Fibroblast of skin of left biceps (primary cell): ENCODE measurements around the gene MIGA2.
A peak's percentile ranks its signal among the peaks of the same experiment; 100 is the strongest.
"Not testable (repeated sequence)": the region's sequence is repeated elsewhere in the genome, so short reads cannot be mapped to it uniquely, and the experiment has no call there.

Experiments
- DNase-seq, 2 experiments: peaks; one replicate each; pipeline ENCODE4 v3.0.0-alpha.2; 2013; ENCODE audit warnings: low read depth in 2 of 2

The MIGA2 gene

DNA sequence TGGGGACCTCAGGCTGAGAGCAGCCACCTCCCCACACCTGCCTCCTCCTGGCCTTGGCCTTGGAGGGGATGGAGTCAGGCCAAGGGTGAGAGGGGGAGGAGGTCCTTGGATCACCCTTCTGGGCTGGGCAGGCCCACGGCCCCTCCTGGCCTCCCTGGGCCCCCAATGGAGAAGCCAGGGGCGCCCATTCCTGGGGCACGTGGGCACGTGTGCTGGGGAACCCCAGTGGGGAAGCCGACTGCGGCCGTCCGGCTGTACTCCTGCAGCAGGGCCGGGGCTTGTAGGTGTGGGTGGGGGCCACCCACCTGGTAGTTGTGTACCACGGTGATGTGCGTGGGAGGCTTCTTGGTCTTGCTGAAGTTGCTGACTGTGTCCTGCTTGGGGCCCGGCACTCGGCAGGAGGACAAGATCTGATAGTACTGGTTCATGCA is 65.7 kb downstream of the MIGA2 start:
- DNase-seq = no peak

DNA sequence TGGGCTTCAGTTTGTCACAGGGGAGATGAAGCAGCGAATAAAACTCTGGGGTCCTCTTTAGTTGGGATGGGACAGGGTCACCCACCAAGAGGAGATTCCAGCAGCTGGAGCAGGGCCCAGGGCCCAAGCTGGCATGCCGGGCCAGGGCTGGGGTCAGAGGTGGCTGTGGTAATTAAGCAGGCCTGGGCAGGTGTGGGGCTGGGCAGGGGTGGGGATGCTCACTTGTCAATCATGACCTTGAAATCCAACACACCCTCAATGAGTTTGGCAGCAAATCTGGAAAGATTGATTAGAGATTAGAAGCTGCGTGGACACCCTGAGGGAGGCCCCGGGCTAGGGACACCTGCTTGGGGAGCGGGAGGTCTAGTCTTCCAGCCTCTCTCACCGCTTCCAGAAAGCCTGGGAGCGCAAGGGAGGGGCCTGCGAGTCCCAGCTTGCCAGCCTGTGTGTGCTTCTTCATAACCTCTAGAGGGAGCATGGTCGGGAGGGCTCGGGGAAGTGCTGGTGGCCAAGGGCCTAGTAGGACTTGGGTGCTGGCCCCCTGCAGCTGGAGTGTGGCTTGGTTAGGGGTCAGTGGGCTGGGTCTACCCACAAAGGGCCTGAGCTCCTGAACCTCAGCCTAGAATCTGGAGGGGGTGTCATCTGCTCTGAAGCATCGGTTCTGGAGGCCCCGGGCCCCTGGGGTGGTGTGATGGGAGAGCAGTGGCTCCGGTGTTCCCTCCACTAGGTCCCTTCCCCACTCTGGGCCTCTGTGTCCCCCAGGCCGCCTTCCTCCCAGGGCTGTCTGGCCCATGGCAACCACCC is 66.6 kb downstream of the MIGA2 start:
- DNase-seq = no peak

DNA sequence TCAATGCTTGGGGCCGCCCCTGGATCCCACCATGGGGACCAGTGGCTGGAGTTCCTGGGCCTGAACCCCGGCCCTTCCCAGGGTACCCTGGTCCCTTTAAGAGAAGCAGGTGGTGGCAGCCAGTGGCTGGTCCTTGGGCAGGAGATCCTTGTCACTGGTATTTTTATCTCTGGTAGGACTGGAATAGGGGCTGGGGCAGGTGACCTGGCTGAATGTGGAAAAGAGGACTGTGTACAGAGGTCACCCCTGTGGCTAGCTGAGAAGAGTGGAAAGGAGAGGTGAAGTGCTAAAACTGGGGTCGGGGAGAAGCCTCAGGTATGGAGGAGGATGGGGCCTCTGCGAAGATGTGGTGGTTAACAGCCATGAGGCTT is 67.2 kb downstream of the MIGA2 start:
- DNase-seq = no peak

DNA sequence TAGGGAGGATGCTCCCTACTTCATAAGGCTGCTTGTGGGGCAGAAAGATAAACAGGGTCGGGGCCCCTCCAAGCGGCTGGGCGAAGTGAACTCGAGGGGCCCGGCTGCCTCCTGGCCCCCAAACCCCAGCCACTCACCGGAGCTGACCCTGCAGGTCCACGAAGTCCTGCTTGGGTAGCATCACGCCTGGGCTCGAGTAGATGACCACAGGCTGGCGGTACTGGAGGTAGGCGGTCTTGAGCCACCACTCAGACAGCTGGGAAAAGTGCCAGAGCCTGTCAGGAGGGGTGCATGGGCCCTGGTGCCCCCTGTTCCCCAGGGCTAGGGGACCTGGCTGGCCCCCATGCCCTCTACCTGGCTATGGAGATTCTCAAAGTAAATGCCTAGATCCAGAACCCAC is 67.6 kb downstream of the MIGA2 start:
- no peak for DNase-seq

DNA sequence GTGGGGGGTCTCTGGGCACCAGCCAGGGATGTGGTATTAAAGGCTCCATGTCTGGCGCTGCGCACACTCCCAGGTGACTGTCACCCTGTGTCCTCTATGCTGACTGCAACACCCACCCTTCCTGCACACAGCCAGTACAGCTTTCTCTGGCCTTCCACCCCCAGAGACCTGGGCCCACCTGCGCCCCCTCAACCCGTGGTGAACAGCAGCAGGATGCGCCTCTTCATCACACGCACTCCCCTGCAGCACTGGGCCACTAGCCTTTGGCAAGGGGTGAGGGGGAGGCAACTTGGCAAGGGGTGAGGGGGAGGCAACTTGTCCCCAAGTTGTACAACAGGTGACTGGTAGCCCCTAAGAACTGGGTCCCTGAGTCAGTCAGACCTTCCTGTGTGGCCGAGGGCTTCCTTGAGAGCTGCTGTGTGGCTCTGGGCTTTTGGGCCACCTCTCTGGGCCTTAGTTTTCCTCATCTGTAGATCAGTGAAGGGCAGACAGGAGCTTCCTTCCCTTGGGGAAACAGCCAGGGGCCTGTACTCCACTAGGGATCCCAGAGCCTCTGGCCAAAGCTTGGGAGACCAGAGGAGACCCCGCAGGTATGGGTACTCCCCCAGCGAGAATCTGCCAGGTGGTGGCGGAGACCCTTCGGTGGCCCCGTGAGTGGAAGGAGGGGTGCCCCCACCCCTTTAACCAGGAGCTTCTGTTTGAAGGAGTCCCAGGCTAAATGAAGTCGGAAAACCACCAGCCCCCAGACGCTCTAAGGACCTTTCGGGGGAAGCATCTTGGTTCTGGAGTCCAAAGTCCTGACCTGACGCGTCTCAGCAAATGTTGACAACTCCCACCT is 69.7 kb downstream of the MIGA2 start:
- DNase-seq = no peak

DNA sequence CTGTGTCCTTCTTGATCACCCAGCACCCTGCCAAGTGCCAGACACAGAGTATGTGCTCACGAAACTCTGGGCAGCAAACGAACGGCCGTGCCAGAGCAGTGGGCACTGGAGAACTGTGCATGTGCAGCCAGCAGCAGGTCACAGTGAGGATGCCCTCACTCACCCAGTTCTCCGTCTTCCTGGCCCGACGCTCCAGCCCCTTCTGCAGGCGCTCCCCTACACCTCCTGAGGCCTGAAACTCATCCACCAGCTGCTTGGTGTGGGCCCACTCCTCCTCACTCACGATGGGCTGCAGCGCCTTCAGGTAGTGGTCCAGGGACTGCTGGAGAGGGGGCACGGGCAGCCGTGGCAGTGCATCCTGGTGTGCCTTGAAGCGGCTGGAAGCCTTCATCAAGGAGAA is 71.2 kb downstream of the MIGA2 start:
- no peak for DNase-seq

DNA sequence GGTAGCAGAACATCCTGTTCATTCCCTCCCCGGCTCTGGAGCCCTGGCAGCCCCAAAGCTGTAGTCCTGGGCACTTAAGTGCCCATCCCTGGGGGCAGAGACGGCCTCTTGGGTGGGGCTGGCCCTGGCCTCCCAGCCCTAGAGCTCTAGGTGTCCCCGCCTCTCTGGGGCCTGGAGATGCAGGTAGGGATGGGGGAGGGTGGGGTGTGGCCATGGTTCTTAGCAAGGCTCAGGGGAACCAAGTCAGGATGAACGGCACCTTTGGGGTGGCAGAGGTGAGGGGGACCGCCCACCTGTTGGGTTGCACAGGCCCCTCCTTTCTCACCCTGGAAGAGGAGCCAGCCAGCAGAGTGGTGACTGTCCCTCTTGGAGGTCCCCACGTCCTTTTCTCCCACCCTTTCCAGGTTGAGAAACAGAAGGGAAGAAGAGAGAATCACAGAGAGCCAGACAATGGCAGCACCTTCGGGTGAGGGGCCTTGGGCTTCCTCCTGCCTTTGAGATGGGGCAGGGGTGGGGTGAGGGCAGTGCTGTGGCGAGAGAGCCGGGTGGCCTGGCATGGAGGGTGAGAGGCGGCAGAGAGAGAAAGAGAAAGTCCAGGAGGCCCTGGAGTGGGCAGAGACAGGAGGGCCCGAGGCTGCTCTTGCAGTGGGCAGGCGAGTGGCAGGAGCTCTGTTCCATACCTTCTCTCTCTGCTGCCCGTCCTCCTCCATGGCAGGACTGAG is 71.8 kb downstream of the MIGA2 start:
- DNase-seq = no peak

DNA sequence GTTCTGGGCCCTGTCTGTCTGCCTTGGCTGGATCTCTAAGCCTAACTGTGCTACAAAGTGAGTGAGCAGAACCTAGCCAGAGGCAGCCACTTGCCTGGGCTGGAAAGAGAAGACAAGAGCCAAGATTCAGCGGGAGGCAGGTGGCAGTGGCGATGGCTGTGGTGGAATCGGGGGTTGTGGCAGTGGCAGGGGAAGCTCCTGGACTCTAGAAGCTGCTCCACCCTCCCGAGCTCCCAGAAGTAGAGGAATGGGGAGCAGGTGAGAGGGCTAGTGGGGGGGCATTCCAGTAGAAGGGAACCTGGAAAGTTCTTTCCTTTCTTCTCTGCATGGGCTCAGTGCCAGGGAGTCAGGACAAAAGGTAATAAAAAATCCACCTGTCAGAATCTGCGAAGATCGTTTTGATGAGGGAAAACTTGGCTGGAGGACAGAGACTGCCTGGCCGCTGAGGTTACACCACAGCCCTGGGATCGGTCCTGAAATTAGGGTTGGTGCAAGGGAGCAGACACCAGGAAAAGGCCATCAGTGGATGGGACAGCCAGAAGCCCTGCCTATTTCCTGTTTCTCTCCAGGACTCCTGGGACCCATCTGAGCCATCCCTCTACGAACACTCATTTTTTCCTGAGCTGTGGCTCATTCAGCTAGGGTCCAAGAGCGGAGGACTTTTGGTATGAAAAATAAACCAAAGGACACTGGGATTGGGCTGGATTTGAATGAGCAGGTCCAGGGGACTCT is 72.5 kb downstream of the MIGA2 start:
- DNase-seq = no peak

DNA sequence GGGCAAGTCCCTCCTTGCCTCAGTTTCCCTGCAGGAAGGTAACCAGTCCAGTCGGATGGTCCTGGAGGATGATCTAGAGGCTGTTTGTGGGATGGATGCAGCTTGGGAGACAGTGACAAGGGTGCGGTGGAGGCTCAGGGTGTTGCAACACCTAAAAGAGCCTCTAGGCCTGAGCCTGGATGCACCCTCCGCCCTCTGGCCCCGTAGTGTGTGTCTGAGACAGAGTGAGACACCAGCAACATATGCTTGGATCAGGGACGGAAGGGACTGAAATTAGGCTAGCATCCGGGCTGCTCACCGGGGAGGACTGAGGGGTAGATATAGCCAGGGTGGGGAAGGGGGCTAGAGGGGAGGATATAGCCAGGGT is 73.1 kb downstream of the MIGA2 start:
- DNase-seq = no peak

DNA sequence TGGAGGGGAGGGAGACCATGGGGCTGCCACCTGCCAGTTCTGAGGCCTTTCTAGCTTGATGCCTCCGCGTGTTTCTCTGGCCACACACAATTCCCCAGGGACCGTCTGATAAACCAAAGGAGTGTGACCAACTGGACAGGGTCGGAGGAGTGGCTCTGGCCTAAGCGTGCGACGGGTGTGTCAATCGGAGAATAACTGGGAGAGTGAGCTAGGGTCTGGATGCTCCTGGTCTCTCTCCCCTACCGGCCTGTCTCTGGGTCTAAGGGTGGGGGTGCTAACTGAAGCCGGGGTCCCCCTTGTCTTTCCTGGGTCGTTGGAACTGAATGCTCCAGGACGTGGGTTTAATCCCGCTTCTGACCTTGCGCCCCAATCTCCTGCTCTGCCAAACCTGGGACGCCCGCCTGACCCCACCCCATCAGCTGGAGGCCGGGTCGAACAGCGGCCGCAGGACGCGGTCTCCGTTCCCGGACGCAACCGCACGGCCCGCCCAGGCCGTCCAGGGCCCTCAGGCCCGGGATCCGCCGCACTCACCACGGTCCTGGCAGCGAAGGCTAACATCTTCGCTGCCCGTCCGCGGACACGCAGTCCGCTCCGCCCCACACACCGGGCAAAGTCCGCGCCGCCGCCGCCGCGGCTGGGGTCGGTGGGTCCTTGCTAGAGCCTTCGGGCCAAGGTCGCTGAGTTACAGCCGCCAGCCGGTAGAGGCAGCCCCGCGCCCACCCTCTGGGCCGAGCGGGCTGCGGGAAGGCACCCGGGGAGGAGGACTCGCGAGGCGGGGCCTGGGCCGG is 73.7 kb downstream of the MIGA2 start:
- no peak for DNase-seq

DNA sequence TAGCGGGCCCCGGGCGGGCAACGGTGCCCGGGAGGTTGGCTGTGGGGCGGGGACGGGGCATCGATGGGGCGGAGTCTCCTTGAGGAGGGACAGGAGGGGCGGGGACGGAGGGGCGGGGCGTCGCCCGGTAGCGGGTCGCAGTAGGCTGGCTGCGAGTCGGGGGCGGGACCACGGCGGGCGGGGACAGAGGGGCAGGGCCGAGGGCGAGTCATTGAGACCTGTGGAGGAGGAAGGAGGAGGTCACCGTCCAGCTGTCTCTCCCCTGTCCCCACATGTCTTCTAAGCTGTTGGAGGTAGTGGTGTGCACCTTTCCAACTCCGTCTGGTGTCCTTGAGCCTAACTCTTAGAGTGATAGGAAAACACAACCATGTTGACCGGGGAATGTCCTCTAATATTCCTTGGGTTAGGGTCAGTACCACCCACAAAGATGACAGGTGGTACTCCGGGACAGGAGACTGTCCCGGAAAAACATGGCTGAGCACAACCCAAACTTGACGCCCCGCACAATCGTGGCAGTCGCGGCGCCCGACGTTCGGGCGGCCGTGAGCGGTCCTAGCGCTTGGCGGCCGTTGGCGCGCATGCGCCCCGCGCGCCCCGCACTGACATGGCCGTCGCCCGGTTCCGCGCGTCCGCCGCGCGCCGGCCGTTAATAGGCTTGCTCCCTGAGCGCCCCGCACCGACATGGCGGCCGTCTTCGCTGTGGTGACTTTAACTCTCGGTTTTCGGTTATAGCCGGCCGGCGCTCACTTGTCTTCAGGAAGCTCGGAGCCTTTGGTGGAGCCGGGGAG is 74.5 kb downstream of the MIGA2 start, which contains the start of the genes CRAT and PTPA:
Gene CRAT, minus strand, starts transcription at position 54 of the 788 bp plus-strand sequence. CDS start 284 bp downstream, outside the sequence.
Gene PTPA, plus strand, starts transcription at position 676 of the 788 bp plus-strand sequence. CDS start 186 bp downstream, outside the sequence.
- DNase-seq = peak; percentile 70 to 71

DNA sequence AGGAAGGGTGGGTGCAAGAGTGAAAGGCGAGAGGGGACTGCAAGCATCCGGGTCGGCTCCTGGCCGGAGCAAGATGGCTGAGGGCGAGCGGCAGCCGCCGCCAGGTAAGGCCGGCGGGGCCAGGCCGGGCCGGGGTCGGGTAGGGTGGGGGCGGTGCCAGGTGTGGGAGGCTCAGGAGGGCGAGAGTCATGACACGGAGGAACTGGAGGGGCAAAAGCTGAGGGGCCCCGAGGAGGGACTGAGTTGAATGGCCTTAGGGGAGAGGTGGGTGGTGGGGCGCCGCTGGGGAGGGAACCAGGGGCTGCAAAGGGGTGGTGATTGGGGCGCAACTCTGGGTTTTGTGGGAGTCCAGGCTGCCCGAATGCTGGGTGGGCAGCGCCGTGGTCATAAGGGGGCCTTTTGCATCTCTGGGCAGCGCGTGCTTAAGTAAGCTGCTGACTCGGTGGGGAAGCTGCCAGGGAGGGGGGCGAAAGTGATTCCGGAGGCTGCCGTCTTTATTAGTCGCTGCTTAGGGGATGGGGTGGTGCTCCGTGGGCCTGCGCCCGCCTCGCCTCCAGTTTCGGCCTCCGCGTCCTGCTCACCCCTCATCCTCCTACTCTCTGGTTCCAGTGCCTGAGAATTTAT is 75.2 kb downstream of the MIGA2 start:
- DNase-seq = no peak

DNA sequence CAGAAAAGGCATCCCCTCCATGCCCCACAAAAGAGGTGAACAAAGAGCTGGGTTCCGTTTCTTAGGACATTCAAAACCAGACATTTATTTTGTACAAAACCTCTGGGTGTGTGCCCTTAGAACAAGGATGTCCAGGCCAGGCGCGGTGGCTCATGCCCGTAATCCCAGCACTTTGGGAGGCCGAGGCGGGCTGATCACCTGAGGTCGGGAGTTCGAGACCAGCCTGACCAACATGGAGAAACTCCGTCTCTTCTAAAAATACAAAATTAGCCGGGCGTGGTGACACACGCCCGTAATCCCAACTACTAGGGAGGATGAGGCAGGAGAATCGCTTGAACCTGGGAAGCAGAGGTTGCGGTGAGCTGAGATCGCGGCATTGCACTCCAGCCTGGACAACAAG is 76.1 kb downstream of the MIGA2 start:
- not testable (repeated sequence) for DNase-seq

DNA sequence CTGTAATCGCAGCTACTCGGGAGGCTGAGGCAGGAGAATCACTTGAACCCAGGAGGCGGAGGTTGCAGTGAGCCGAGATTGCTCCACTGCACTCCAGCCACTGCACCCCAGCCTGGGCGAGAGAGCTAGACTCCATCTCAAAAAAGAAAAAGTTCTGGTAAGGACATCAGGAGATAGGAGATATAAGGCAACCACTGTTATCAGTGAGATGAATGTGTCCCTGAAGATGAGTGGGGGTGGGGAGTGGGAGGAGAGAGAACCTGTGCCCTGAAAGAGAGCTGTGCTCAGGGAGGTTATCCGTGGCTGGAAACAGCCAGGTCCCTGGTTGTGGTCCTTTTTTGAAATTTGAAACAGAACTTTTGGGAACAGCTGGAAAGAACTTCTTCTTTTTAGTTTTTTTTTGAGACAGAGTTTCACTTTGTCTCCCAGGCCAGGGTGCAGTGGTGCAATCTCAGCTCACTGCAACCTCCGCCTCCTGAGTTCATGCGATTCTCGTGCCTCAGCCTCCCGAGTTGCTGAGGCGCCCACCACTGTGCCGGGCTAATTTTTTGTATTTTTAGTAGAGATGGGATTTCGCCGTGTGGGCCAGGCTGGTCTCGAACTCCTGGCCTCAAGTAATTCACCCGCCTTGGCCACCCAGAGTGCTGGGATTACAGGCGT is 77.3 kb downstream of the MIGA2 start:
- no peak for DNase-seq

DNA sequence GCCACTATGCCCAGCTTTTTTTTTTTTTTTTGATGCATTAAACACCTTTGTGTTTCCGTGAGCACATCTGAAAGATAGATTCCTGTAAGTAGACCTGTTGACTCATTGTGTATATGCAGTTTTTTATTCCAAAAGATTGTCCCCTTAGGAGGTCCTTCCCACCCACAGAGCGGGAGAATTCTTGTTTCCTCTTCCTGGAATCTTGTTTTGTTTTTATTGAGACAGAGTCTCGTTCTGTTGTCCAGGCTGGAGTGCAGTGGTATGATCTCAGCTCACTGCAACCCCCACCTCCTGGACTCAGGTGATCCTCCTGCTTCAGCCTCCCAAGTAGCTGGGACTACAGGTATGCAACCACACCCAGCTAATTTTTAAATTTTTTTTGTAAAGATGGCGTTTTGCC is 82.4 kb downstream of the MIGA2 start:
- DNase-seq = no peak

DNA sequence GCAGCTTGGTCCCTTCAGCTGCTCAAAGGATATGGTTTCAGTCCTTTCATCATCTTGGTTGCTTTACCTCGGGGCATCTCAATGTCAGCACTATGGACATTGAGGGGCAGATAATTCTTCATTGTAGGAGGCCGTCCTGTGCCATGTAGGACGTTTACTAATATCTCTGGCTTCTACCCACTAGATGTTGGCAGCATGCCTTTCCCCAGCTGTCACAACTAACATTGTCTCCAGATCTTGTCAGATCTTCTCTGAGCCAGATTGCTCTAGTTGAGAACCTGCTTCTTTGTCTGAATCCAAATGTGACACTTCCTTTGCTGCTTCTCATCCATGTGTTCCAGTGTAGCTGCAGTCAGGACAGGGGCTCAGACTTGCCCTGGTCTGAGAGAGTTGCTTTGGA is 85.1 kb downstream of the MIGA2 start:
- DNase-seq = no peak
